HFF-Myc (cell line): ENCODE data around the gene BID.

ENCODE experiments used
- DNase-seq: peaks from one replicate; pipeline ENCODE4 v3.0.0-alpha.2; 2011; ENCODE audit warnings: low read depth; ENCODE audit errors: extremely low read depth
- H3K4me3 ChIP-seq: replicated peaks from 2 replicates; pipeline ENCODE4 v1.5.1; 2011; ENCODE audit warnings: low read depth, mild to moderate bottlenecking, control low read depth, low read length
- CTCF ChIP-seq: IDR thresholded peaks from 2 replicates; pipeline ENCODE4 v1.5.1; 2012; ENCODE audit warnings: mild to moderate bottlenecking, low read depth, low read length, control low read depth; ENCODE audit errors: missing control alignments

Gene BID

GRCh38 chr22:17733466-17733865 lies 40.8 kb downstream of the BID start:
- TF ChIP-seq CTCF, result no peak
- DNase-seq, result no peak
- no peak overlapping the region for H3K4me3 ChIP-seq

- TF ChIP-seq CTCF, result no peak
- no peak overlapping the region for H3K4me3 ChIP-seq
- no peak for DNase-seq
Observed at GRCh38 chr22:17732251-17732854, 41.9 kb downstream of the BID start.

- no peak for TF ChIP-seq CTCF
- no peak for DNase-seq
- H3K4me3 ChIP-seq, result no peak overlapping the region
Observed at GRCh38 chr22:17729561-17729960, 44.7 kb downstream of the BID start.

- H3K4me3 ChIP-seq, result no peak overlapping the region
- TF ChIP-seq CTCF, result no peak
Observed at GRCh38 chr22:17728786-17729185, 45.5 kb downstream of the BID start.

GRCh38 chr22:17726928-17727897 lies 47.1 kb downstream of the BID start:
- no peak for TF ChIP-seq CTCF
- no peak for DNase-seq
- no peak overlapping the region for H3K4me3 ChIP-seq

More at GRCh38 chr22:17728786-17729185, 45.5 kb downstream of the BID start:
- no peak for DNase-seq

- no peak overlapping the region for H3K4me3 ChIP-seq
- DNase-seq, result no peak
- TF ChIP-seq CTCF, result no peak
Observed at GRCh38 chr22:17726006-17726927, 48.0 kb downstream of the BID start.
